Muscle layer of colon (tissue), 2 donors: ENCODE data around the gene GET4.
"Not testable (repeated sequence)": the region's sequence is repeated elsewhere in the genome, so short reads cannot be mapped to it uniquely, and the experiment has no call there.

Experiments
- H3K27ac ChIP-seq: one replicate; pipeline ENCODE4 v1.7.0; 2013; ENCODE audit warnings: low read depth, mild to moderate bottlenecking, low read length, moderate library complexity
- H3K27me3 ChIP-seq, 2 donors: one replicate each; pipeline ENCODE4 v1.7.0; 2013; ENCODE audit warnings: low read length in 2 of 2, mild to moderate bottlenecking in 2 of 2; ENCODE audit not compliant: insufficient read depth in 2 of 2, control insufficient read depth in 1 of 2
- H3K36me3 ChIP-seq: one replicate; pipeline ENCODE4 v1.7.0; 2013; ENCODE audit warnings: mild to moderate bottlenecking, low read length; ENCODE audit not compliant: insufficient read depth
- H3K4me1 ChIP-seq: one replicate; pipeline ENCODE4 v1.7.0; 2013; ENCODE audit warnings: mild to moderate bottlenecking, low read length; ENCODE audit not compliant: insufficient read depth
- H3K4me3 ChIP-seq, 2 donors: one replicate each; pipeline ENCODE4 v1.7.0; 2013; ENCODE audit warnings: low read length in 2 of 2, low read depth in 1 of 2, mild to moderate bottlenecking in 1 of 2, moderate library complexity in 1 of 2
- H3K9ac ChIP-seq: one replicate; pipeline ENCODE4 v1.7.0; 2013; ENCODE audit warnings: low read length
- H3K9me3 ChIP-seq: one replicate; pipeline ENCODE4 v1.7.0; 2013; ENCODE audit warnings: mild to moderate bottlenecking, low read length
- donor health status: abdominal sarcoma.
- donor health status: Adenocarcinoma of cecum.

GET4 gene

GRCh38 chr7:921581-922333 is 45.4 kb downstream of the GET4 start:
- H3K4me3 ChIP-seq, result no peak overlapping the region
- no peaks in the 10 kb centered on the region for H3K9me3 ChIP-seq
- H3K9ac ChIP-seq, result no peak overlapping the region
- no peaks in the 10 kb centered on the region for H3K36me3 ChIP-seq
- H3K4me1 ChIP-seq, result peaks cover 8% of the 10 kb centered on the region
- no peak overlapping the region for H3K27ac ChIP-seq
- H3K27me3 ChIP-seq, result no peaks in the 10 kb centered on the region

- Histone ChIP-seq H3K9ac (no peak overlapping the region), H3K27ac (no peak overlapping the region), H3K4me3 (no peak overlapping the region), H3K36me3 (no peaks in the 10 kb centered on the region), H3K4me1 (peaks cover 8% of the 10 kb centered on the region), H3K27me3 (no peaks in the 10 kb centered on the region), H3K9me3 (no peaks in the 10 kb centered on the region)
Measured at GRCh38 chr7:922334-923107, 46.2 kb downstream of the GET4 start.

- Histone ChIP-seq H3K4me1 (peaks cover 10% of the 10 kb centered on the region), H3K9ac (no peak overlapping the region), H3K27me3 (no peaks in the 10 kb centered on the region), H3K27ac (no peak overlapping the region), H3K4me3 (no peak overlapping the region), H3K9me3 (no peaks in the 10 kb centered on the region), H3K36me3 (no peaks in the 10 kb centered on the region)
Measured at GRCh38 chr7:923108-924041, 47.0 kb downstream of the GET4 start.

GRCh38 chr7:924042-924441 is 47.7 kb downstream of the GET4 start:
- H3K4me1 ChIP-seq, result peaks cover 16% of the 10 kb centered on the region
- H3K9me3 ChIP-seq, H3K27me3 ChIP-seq, H3K9ac ChIP-seq, H3K4me3 ChIP-seq, H3K36me3 ChIP-seq, H3K27ac ChIP-seq: not testable (repeated sequence)

- H3K27ac ChIP-seq, result no peak overlapping the region
Measured at GRCh38 chr7:924541-925231, 48.3 kb downstream of the GET4 start.

GRCh38 chr7:925601-926000 is 49.2 kb downstream of the GET4 start:
- Histone ChIP-seq H3K4me3 (no peak overlapping the region), H3K36me3 (no peaks in the 10 kb centered on the region), H3K9me3 (no peaks in the 10 kb centered on the region), H3K4me1 (peaks cover 16% of the 10 kb centered on the region), H3K9ac (no peak overlapping the region), H3K27me3 (no peaks in the 10 kb centered on the region), H3K27ac (no peak overlapping the region)

More at GRCh38 chr7:924541-925231, 48.3 kb downstream of the GET4 start:
- no peaks in the 10 kb centered on the region for H3K27me3 ChIP-seq
- H3K9ac ChIP-seq, result no peak overlapping the region
- no peaks in the 10 kb centered on the region for H3K9me3 ChIP-seq
- H3K4me1 ChIP-seq, result peaks cover 16% of the 10 kb centered on the region
- no peaks in the 10 kb centered on the region for H3K36me3 ChIP-seq
- no peak overlapping the region for H3K4me3 ChIP-seq

GRCh38 chr7:926061-927030 is 50.0 kb downstream of the GET4 start:
- H3K27ac ChIP-seq, result no peak overlapping the region
- no peaks in the 10 kb centered on the region for H3K27me3 ChIP-seq
- H3K9ac ChIP-seq, result no peak overlapping the region
- no peaks in the 10 kb centered on the region for H3K36me3 ChIP-seq
- H3K4me1 ChIP-seq, result peaks cover 16% of the 10 kb centered on the region
- H3K4me3 ChIP-seq, result no peak overlapping the region
- H3K9me3 ChIP-seq, result no peaks in the 10 kb centered on the region

GRCh38 chr7:927031-927671 is 50.8 kb downstream of the GET4 start:
- no peaks in the 10 kb centered on the region for H3K36me3 ChIP-seq
- H3K9me3 ChIP-seq, result no peaks in the 10 kb centered on the region
- no peak overlapping the region for H3K9ac ChIP-seq
- no peak overlapping the region for H3K4me3 ChIP-seq
- H3K4me1 ChIP-seq, result peaks cover 16% of the 10 kb centered on the region
- H3K27me3 ChIP-seq, result no peaks in the 10 kb centered on the region
- no peak overlapping the region for H3K27ac ChIP-seq

- peaks cover 16% of the 10 kb centered on the region for H3K4me1 ChIP-seq
- H3K36me3 ChIP-seq, result no peaks in the 10 kb centered on the region
- no peaks in the 10 kb centered on the region for H3K9me3 ChIP-seq
- no peak overlapping the region for H3K9ac ChIP-seq
- H3K4me3 ChIP-seq, result no peak overlapping the region
- no peak overlapping the region for H3K27ac ChIP-seq
- H3K27me3 ChIP-seq, result no peaks in the 10 kb centered on the region
Measured at GRCh38 chr7:929311-929711, 53.0 kb downstream of the GET4 start.
